Panc1 (cell line): ENCODE data around the gene PRPS1L1. TPM values are rescaled to one million over a fixed set of nuclear protein-coding genes. Genes with fewer than 3 reads are reported as not detected.
A peak's percentile ranks its signal among the peaks of the same experiment; 100 is the strongest.

Experiments used
- ATAC-seq: fragments of 200-7000 bp; cut with Tn5 transposase; 2 replicates; pipeline ENCODE4 v1.9.1; 2020; ENCODE audit warnings: mild to moderate bottlenecking, moderate library complexity
- BruUV-seq: library from RNA; stranded (reverse); fragments of 400-500 nt; replicated peaks from 2 replicates; lab custom pipeline; 2021; lab: Mats Ljungman, UMichigan
- CTCF ChIA-PET: fragments of 300-600 bp; sonication (Branson Sonifier 250); formaldehyde crosslinking; loops from one replicate; lab custom pipeline; 2022; ENCODE audit warnings: antibody characterized with exemption; lab: Charles Lee
- POLR2A ChIA-PET: fragments of 300-600 bp; sonication (Branson Sonifier 250); formaldehyde crosslinking; loops from one replicate; lab custom pipeline; 2022; ENCODE audit warnings: antibody characterized with exemption; lab: Charles Lee
- DNase-seq: peaks from one replicate; pipeline ENCODE4 v3.0.0-alpha.2; 2010; ENCODE audit warnings: low read depth, low spot score
- H3K27ac ChIP-seq: 2 replicates; pipeline ENCODE4 v1.5.1; 2011; ENCODE audit warnings: mild to moderate bottlenecking, low read length, inconsistent platforms
- H3K27me3 ChIP-seq: fragments of 200-500 bp; sonication (Bioruptor generic); 2 replicates; pipeline ENCODE4 v1.6.0; 2014; ENCODE audit warnings: low read length, inconsistent platforms; ENCODE audit not compliant: control insufficient read depth, insufficient read depth
- H3K36me3 ChIP-seq: fragments of 200-500 bp; sonication (Bioruptor generic); 2 replicates; pipeline ENCODE4 v1.5.1; 2014; ENCODE audit warnings: inconsistent platforms, mild to moderate bottlenecking, low read length, moderate library complexity; ENCODE audit not compliant: control insufficient read depth, insufficient read depth
- H3K4me1 ChIP-seq: 2 replicates; pipeline ENCODE4 v1.5.1; 2011; ENCODE audit warnings: inconsistent platforms, mild to moderate bottlenecking, low read length, moderate library complexity; ENCODE audit not compliant: control insufficient read depth, insufficient read depth
- H3K4me3 ChIP-seq, 2 experiments: 2 replicates each; pipeline ENCODE4 v1.5.1; 2011 to 2012; ENCODE audit warnings: low read depth in 2 of 2, low read length in 2 of 2, mild to moderate bottlenecking in 2 of 2, inconsistent platforms in 1 of 2, moderate library complexity in 1 of 2
- H3K9me3 ChIP-seq: fragments of 200-500 bp; sonication (Bioruptor generic); 2 replicates; pipeline ENCODE4 v1.5.1; 2014; ENCODE audit warnings: low read depth, mild to moderate bottlenecking, inconsistent platforms, low read length, moderate library complexity; ENCODE audit not compliant: control insufficient read depth, insufficient read depth
- CTCF ChIP-seq: fragments of 450-650 bp; IDR thresholded peaks from 2 replicates; pipeline ENCODE4 v1.5.1; 2017; ENCODE audit warnings: mild to moderate bottlenecking
- POLR2AphosphoS5 ChIP-seq: IDR thresholded peaks from 2 replicates; pipeline ENCODE4 v1.6.1; 2012; ENCODE audit warnings: mild to moderate bottlenecking, low read depth, low read length, moderate library complexity
- REST ChIP-seq, 2 experiments: IDR thresholded peaks; 2 replicates each; pipeline ENCODE4 v1.6.1; 2011 to 2012; ENCODE audit warnings: low read depth in 2 of 2, control low read depth in 1 of 2, low read length in 1 of 2, mild to moderate bottlenecking in 1 of 2, moderate library complexity in 1 of 2; ENCODE audit not compliant: insufficient read depth in 1 of 2
- SIN3A ChIP-seq: IDR thresholded peaks from 2 replicates; pipeline ENCODE4 v1.6.1; 2012; ENCODE audit warnings: low read depth, mild to moderate bottlenecking, low read length, moderate library complexity, borderline replicate concordance; ENCODE audit not compliant: insufficient read depth
- TCF7L2 ChIP-seq: IDR thresholded peaks from 2 replicates; pipeline ENCODE4 v1.6.1; 2011; ENCODE audit warnings: mild to moderate bottlenecking, low read depth, low read length, inconsistent platforms
- in situ Hi-C: cut with HindIII; loops from 2 replicates; pipeline ENCODE4 v1.10.0; 2016; ENCODE audit warnings: low sequenced_read_pairs, low pct_unique_long_range_greater_than_20kb
- intact Hi-C: fragments of 100-400 bp; cut with micrococcal nuclease; formaldehyde crosslinking; loops from one replicate; pipeline ENCODE4 v1.10.0; 2022; ENCODE audit not compliant: unreplicated experiment
- total RNA-seq: library from RNA; stranded (reverse); gene quantifications from one replicate; pipeline ENCODE4 v1.2.1, GENCODE V29; 2021; ENCODE audit not compliant: unreplicated experiment

PRPS1L1 gene
- total RNA-seq, 1 experiment from 2014 or later = not detected

DNA sequence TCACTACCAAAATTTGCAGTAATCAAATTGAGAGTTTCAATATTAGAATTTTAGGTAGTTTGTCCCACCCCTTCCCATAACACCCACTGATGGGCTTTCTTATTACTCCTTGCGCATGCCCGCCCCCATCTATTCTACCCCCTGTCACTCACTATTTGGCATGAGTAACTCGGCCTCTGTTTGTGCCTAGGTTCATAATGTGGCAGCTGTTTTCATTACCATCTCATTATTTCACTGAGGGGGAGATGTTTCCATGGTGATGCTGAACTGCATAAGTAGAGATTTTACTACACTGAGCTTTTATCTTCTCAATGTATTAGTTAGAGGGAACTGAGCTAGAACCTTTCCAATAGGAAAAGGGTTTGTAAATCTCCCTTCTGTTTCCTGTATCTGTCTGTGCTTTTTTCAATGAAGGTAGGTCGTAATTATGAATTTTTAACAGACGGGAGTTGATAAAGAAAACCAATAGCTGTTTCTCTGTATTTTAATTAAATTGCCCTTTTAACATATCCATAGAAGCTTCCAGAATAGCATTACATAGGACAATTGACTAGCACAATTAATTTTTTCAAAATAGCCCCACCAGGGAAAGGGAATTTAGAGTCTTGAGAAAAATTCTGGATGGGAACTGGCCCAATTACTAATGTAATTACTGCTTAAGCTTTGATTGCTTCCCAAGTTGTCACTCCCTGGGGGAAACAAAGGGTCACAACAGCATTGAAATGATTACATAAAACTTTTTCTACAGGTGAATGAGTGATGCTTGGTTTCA is 33.4 kb downstream of the PRPS1L1 start:
- intact Hi-C loops (no loop called here), in situ Hi-C loops (no loop called here)
- no peak for TF ChIP-seq REST (IDR thresholded peaks at IDR 0.05; ENCODE audit: insufficient read depth in 1 of 2, low read depth in 2 of 2, low read length in 1 of 2)
- TF ChIP-seq POLR2AphosphoS5 = no peak
- no peak for TF ChIP-seq CTCF
- TF ChIP-seq SIN3A = no peak
- TF ChIP-seq TCF7L2 = no peak
- H3K4me1 ChIP-seq = no peaks in the 10 kb centered on the region
- peaks cover 6% of the 10 kb centered on the region; the same call in 1 of the 2 replicates for H3K9me3 ChIP-seq
- H3K4me3 ChIP-seq = no peak overlapping the region
- H3K27me3 ChIP-seq = peaks cover 2% of the 10 kb centered on the region; the same call in 1 of the 2 replicates
- DNase-seq (no peak), ATAC-seq (no peak)
- ChIA-PET POLR2A (no interaction called here), CTCF (interaction anchor here (0.5 kb wide), 1 partner anchor 12 kb away, joined by 3 read pairs; no protein-coding TSS in a partner anchor)
- no peaks in the 10 kb centered on the region for H3K36me3 ChIP-seq
- H3K27ac ChIP-seq = no peak overlapping the region
- BruUV-seq = no TSS peak

DNA sequence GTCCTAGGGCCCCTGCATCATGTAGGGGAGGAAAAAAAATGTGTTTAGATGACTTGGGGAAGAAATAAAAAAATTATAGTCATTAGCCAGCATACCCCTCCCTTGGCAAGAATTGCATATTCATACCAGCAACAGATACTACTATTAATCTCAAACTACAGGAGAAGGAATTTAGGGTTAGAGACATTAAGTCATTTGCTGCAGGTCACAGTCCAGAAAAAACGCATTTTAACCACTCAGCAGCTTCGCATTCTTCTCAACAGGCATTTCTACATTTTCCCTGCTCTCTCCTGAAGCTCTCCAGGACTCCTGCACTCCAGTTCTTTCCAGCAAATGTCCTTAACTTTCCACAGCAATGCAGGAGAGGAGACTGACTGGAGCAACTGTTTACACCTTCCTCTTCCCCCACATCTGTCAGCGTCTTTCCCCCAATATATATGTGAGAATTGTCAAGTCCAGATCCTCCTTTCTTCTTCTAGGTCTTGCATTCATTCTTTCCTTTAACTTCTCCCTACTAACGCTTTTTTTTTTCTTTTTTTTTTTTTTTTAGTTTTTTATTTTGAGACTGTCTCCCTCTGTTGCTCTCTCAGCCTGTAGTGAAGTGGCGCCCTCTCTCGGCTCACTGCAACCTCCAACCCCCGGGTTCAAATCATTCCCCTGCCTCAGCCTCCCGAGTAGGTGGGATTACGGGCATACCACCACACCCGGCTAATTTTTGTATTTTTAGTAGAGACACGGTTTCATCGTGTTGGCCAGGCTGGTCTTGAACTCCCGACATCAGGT is 35.6 kb downstream of the PRPS1L1 start:
- peaks cover 2% of the 10 kb centered on the region; the same call in 1 of the 2 replicates for H3K27me3 ChIP-seq
- CTCF ChIA-PET = no interaction called here
- no peaks in the 10 kb centered on the region for H3K9me3 ChIP-seq
- intact Hi-C loops (no loop called here), in situ Hi-C loops (no loop called here)
- H3K27ac ChIP-seq = no peak overlapping the region
- no peak for TF ChIP-seq REST (IDR thresholded peaks at IDR 0.05; ENCODE audit: insufficient read depth in 1 of 2, low read depth in 2 of 2, low read length in 1 of 2)
- peak; percentile 54 for TF ChIP-seq CTCF
- ATAC-seq (no peak), DNase-seq (no peak)
- H3K36me3 ChIP-seq = no peaks in the 10 kb centered on the region
- BruUV-seq = no TSS peak
- H3K4me1 ChIP-seq = no peaks in the 10 kb centered on the region
- POLR2A ChIA-PET = interaction anchor here (0.6 kb wide), 1 partner anchor 651 kb away, joined by 3 read pairs; no protein-coding TSS in a partner anchor
- no peak overlapping the region for H3K4me3 ChIP-seq
